Nephron progenitor cell (in vitro differentiated cells): Measurements from ENCODE around the gene CAPN2.

Experiments used
- DNase-seq: peaks from one replicate; pipeline ENCODE4 v3.0.0; 2021
- H3K27ac Mint-ChIP-seq: 2 replicates; pipeline ENCODE4 v1.8.0; 2021; ENCODE audit warnings: mild to moderate bottlenecking, moderate library complexity, mixed read lengths
- H3K27me3 Mint-ChIP-seq: 2 replicates; pipeline ENCODE4 v1.8.0; 2021; ENCODE audit warnings: mild to moderate bottlenecking, low read depth, mixed read lengths; ENCODE audit not compliant: poor library complexity
- H3K36me3 Mint-ChIP-seq: 2 replicates; pipeline ENCODE4 v1.8.0; 2021; ENCODE audit warnings: low read depth, mixed read lengths
- H3K4me1 Mint-ChIP-seq: 2 replicates; pipeline ENCODE4 v1.8.0; 2021; ENCODE audit warnings: mixed read lengths
- H3K4me3 Mint-ChIP-seq: 2 replicates; pipeline ENCODE4 v1.8.0; 2021; ENCODE audit warnings: mild to moderate bottlenecking, moderate library complexity, mixed read lengths
- H3K9me3 Mint-ChIP-seq: 2 replicates; pipeline ENCODE4 v1.8.0; 2021; ENCODE audit warnings: mild to moderate bottlenecking, moderate library complexity, mixed read lengths
- TF ChIP-seq, protein P1 (sequence below): fragments of 200-600 bp; sonication (generic); IDR thresholded peaks from 2 replicates; pipeline ENCODE4 v1.5.0; 2021; ENCODE audit warnings: antibody characterized with exemption

CAPN2 gene

DNA sequence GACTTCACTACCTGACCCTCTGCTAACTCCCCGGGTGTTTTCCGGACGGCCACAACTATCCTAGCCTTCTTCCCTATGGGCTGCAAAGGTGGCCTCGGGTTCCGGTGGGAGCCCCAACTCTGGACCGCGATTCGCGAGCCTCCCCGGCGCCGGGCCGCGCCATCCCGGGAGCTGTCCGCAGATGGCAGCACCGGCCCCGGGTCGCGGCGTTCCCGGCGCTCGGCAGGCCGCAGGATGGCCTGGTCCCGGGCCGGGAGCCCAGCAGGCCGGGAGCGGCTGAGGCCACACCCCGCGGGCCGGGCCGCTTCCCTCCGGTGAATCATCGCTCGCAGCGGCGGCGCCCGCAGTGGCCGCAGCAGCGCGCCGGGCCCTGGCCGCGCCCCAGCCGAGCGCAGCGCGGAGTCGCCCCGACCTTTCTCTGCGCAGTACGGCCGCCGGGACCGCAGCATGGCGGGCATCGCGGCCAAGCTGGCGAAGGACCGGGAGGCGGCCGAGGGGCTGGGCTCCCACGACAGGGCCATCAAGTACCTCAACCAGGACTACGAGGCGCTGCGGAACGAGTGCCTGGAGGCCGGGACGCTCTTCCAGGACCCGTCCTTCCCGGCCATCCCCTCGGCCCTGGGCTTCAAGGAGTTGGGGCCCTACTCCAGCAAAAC lies at the start of gene CAPN2:
Gene CAPN2, plus strand, starts transcription at position 346 of the 656 bp plus-strand sequence. Its CDS starts 102 bp downstream, at position 448.
- Mint-ChIP-seq H3K27me3 (peaks cover 15% of the 10 kb centered on the region), H3K36me3 (no peaks in the 10 kb centered on the region), H3K27ac (peak within 1 kb of the TSS; percentile 47), H3K4me1 (peaks cover 50% of the 10 kb centered on the region), H3K9me3 (no peaks in the 10 kb centered on the region), H3K4me3 (peak within 1 kb of the TSS; percentile 94)
- TF ChIP-seq, protein P1, sequence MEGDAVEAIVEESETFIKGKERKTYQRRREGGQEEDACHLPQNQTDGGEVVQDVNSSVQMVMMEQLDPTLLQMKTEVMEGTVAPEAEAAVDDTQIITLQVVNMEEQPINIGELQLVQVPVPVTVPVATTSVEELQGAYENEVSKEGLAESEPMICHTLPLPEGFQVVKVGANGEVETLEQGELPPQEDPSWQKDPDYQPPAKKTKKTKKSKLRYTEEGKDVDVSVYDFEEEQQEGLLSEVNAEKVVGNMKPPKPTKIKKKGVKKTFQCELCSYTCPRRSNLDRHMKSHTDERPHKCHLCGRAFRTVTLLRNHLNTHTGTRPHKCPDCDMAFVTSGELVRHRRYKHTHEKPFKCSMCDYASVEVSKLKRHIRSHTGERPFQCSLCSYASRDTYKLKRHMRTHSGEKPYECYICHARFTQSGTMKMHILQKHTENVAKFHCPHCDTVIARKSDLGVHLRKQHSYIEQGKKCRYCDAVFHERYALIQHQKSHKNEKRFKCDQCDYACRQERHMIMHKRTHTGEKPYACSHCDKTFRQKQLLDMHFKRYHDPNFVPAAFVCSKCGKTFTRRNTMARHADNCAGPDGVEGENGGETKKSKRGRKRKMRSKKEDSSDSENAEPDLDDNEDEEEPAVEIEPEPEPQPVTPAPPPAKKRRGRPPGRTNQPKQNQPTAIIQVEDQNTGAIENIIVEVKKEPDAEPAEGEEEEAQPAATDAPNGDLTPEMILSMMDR: peak; percentile 40
- DNase-seq: peak; percentile 83

DNA sequence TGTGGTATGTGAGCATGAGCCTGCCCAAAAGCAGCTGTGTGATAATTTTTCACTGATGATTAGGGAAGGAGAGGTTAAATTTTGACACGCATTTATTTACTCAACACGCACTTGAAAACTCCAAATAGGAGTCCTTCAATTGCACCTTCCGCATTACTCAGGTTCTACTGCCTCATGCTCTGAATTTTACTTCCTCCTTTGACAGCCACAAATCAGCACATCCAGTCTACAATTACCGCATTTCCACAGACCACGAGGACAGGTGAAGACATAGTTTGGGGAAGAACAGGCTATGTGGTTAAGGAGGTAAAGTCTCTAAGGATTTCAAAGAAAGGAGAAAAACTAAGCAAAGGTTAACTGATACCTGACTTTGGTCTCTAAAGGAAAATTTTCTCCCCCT lies 49.4 kb upstream of the CAPN2 start:
- H3K4me3 Mint-ChIP-seq: no peak overlapping the region
- DNase-seq: no peak
- peaks cover 1% of the 10 kb centered on the region for H3K9me3 Mint-ChIP-seq
- H3K27me3 Mint-ChIP-seq: peaks cover 10% of the 10 kb centered on the region
- TF ChIP-seq, protein P1: no peak
- H3K36me3 Mint-ChIP-seq: peaks cover under 1% of the 10 kb centered on the region
- peaks cover 18% of the 10 kb centered on the region for H3K4me1 Mint-ChIP-seq
- no peak overlapping the region for H3K27ac Mint-ChIP-seq

DNA sequence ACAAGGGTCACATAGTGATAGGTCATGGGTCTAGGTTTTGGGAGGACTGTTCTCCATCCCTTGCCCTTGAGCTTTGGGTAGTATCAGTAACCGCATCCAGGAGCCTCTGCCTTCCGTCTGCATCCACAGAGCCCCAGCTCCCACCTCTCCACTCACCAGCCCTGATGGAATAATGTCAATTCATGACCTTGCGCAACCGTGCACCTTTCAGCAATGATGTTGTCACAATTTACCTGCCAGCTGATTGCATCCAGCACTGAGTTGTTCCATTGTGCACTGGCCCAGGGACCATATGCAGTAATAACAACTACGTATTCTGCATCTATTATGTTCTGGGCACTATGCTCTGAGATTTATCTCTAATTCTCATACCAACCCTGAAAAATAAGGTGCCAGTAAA lies 48.2 kb upstream of the CAPN2 start:
- H3K9me3 Mint-ChIP-seq: no peaks in the 10 kb centered on the region
- TF ChIP-seq, protein P1: no peak
- H3K4me3 Mint-ChIP-seq: no peak overlapping the region
- DNase-seq: no peak
- H3K27ac Mint-ChIP-seq: no peak overlapping the region
- no peaks in the 10 kb centered on the region for H3K36me3 Mint-ChIP-seq
- peaks cover 15% of the 10 kb centered on the region for H3K27me3 Mint-ChIP-seq
- H3K4me1 Mint-ChIP-seq: peaks cover 28% of the 10 kb centered on the region

DNA sequence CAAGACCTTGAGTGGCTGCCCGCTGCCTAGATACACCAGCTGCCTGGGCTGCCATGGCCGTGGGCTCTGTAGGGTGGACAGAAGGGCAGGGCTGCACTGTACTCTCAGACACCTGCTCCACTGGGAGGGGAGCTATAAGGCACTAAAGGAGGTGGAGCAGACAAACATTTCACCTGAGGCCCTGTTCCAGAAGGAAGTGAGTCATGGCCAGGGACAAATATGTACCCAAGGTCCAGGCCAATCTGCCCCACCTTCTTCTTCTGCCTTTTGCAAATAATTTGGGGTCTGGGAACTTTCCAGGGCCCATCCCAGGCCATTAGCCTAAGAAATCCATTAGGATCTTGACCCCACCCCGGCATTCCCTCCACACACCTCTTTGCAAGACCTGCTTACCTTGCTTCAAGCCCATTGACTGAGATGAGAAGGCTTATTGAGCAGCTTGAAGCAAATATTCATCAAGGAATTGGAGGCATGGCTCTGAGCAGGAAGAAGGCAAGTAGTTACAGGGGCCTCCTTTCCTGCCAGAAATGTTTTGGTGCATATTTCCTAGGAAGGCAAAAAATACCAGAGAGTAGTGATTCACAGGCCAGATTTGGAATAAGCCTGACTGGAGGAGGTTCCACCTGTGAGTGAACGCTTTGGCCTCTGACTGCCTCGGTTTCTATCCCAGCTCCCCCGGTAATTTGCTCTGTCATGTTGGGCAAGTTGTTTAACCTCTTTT lies 46.6 kb upstream of the CAPN2 start, which contains the start of gene CAPN8:
Gene CAPN8, minus strand, starts transcription at position 110 of the 721 bp plus-strand sequence. Its CDS starts 55 bp downstream, at position 55.
- H3K4me3 Mint-ChIP-seq: no peak within 1 kb of the TSS
- TF ChIP-seq, protein P1: no peak
- peaks cover 14% of the 10 kb centered on the region for H3K4me1 Mint-ChIP-seq
- no peak within 1 kb of the TSS for H3K27ac Mint-ChIP-seq
- H3K36me3 Mint-ChIP-seq: no peaks in the 10 kb centered on the region
- H3K9me3 Mint-ChIP-seq: no peaks in the 10 kb centered on the region
- DNase-seq: no peak
- peaks cover 17% of the 10 kb centered on the region for H3K27me3 Mint-ChIP-seq

DNA sequence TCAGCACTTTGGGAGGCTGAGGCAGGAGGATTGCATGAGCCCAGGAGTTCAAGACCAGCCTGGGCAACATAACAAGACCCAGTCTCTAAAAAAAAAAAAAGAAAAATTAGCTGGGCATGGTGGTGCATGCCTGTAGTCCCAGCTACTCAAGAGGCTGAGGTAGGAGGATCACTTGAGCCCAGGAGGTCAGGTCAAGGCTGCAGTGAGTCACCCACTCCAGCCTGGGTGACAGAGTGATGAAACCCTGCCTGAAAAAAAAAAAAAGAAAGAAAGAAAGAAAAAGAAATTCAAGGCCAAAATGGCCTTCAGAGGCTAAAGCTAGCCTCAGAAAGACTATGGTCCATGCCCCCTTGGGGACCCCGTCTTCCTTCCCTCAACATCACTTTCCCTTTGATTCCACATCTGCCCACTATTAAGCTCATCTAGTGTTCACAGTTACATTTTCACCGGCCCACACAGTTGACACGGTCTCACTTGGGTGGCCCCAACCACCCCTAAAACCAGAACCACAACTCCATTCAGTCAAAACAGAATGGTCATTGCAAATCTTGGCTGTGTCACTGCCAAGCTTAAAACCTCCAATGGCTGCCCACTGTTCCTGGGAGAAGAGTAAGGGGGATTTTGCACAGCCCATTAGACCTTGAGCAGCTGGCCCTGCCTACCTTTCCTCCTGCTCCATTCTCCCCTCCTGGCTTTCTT lies 44.7 kb upstream of the CAPN2 start:
- Mint-ChIP-seq H3K4me1 (peaks cover 14% of the 10 kb centered on the region), H3K9me3 (no peaks in the 10 kb centered on the region), H3K36me3 (no peaks in the 10 kb centered on the region), H3K4me3 (no peak overlapping the region), H3K27ac (no peak overlapping the region), H3K27me3 (peaks cover 15% of the 10 kb centered on the region)
- DNase-seq: no peak
- TF ChIP-seq, protein P1: no peak
